K562 (cell line): ENCODE measurements around the gene KCND1. TPM values are rescaled to one million over a fixed set of nuclear protein-coding genes. Genes with fewer than 3 reads are reported as not detected.

Experiments used
- ETV1 ChIP-seq: fragments of 450-650 bp; conservative IDR thresholded peaks from 2 replicates; pipeline ENCODE4 v1.6.1; 2016; ENCODE audit warnings: missing genetic modification characterization, control low read depth, low read depth, missing compliant biosample characterization
- FOXA1 ChIP-seq: fragments of 450-650 bp; IDR thresholded peaks from 2 replicates; pipeline ENCODE4 v1.6.1; 2016; ENCODE audit warnings: mild to moderate bottlenecking, borderline replicate concordance
- GABPB1 ChIP-seq: sonication (generic); formaldehyde crosslinking; IDR thresholded peaks from 2 replicates; pipeline ENCODE4 v1.8.0; 2022; ENCODE audit warnings: mild to moderate bottlenecking, missing genetic modification reagents
- HEY1 ChIP-seq: fragments of 250-450 bp; sonication (Bioruptor Pico); IDR thresholded peaks from 2 replicates; pipeline ENCODE4 v1.5.0; 2020; ENCODE audit warnings: mild to moderate bottlenecking, moderate library complexity, borderline replicate concordance
- HNRNPUL1 ChIP-seq: fragments of 200-400 bp; formaldehyde crosslinking; IDR thresholded peaks from 2 replicates; pipeline ENCODE4 v1.6.1; 2017; ENCODE audit warnings: low read length
- KLF1 ChIP-seq: fragments of 450-650 bp; IDR thresholded peaks from 2 replicates; pipeline ENCODE4 v1.6.1; 2016; ENCODE audit warnings: missing genetic modification characterization, missing compliant biosample characterization
- MCM2 ChIP-seq: fragments of 450-650 bp; IDR thresholded peaks from 2 replicates; pipeline ENCODE4 v1.6.1; 2017; ENCODE audit warnings: low read depth, mild to moderate bottlenecking
- POLR2A ChIP-seq: fragments of 450-650 bp; conservative IDR thresholded peaks from 2 replicates; pipeline ENCODE4 v1.6.1; 2016
- polyA plus RNA-seq, 8 experiments: library from polyadenylated mRNA; depleted of rRNA in 4 of 8; stranded (reverse) in 5 of 8; unstranded in 3 of 8; fragments of >200 nt; fragmentation: Nextera tagmentation in 2 of 8; fragmentation: Illumina TruSeq in 1 of 8; extraction: Ambion mirVana in 2 of 8; extraction: Trizol in 1 of 8; gene quantifications; 2 replicates each; pipeline versions ENCODE4 v1.2.1 to v1.2.3, GENCODE V29; 2011 to 2014; ENCODE audit warnings: inconsistent platforms in 1 of 8, missing spikeins in 1 of 8
- total RNA-seq, 7 experiments: library from RNA; depleted of rRNA in 6 of 7; stranded (reverse); fragments of >200 nt in 6 of 7; fragmentation: Illumina TruSeq in 2 of 7; extraction: Trizol in 2 of 7; gene quantifications; 2 replicates each; pipeline versions ENCODE4 v1.2.1 to v1.2.3, GENCODE V29; 2011 to 2021; ENCODE audit warnings: low replicate concordance in 1 of 7
- TF ChIP-seq, protein P1 (sequence below), 2 experiments: fragments of 250-450 bp in 1 of 2; fragments of 450-650 bp in 1 of 2; sonication (Bioruptor Pico) in 1 of 2; IDR thresholded peaks; 2 replicates each; pipeline versions ENCODE4 v1.6.1 to v1.8.0; 2016 to 2021; ENCODE audit warnings: mild to moderate bottlenecking in 2 of 2, moderate library complexity in 2 of 2, missing compliant biosample characterization in 1 of 2, missing genetic modification characterization in 1 of 2
- TF ChIP-seq, protein P2 (sequence below): fragments of 250-450 bp; sonication (Bioruptor Pico); IDR thresholded peaks from 2 replicates; pipeline ENCODE4 v1.5.0; 2021; ENCODE audit warnings: mild to moderate bottlenecking, moderate library complexity
- TF ChIP-seq, protein P3 (sequence below): sonication (generic); formaldehyde crosslinking; IDR thresholded peaks from 2 replicates; pipeline ENCODE4 v1.8.1; 2023; ENCODE audit warnings: mild to moderate bottlenecking, missing genetic modification reagents
- TF ChIP-seq, protein P4 (sequence below), 2 experiments: fragments of 150-350 bp in 1 of 2; IDR thresholded peaks; 2 replicates each; pipeline ENCODE4 v1.6.1; 2012 to 2016; ENCODE audit warnings: low read depth in 2 of 2, low read length in 2 of 2, mild to moderate bottlenecking in 1 of 2, moderate library complexity in 1 of 2
- TF ChIP-seq, protein P5 (sequence below): fragments of 450-650 bp; formaldehyde crosslinking; IDR thresholded peaks from 2 replicates; pipeline ENCODE4 v1.4.0; 2020; ENCODE audit warnings: mild to moderate bottlenecking, moderate library complexity
- TF ChIP-seq, protein P6 (sequence below): fragments of 250-450 bp; sonication (Bioruptor Pico); IDR thresholded peaks from 2 replicates; pipeline ENCODE4 v1.8.0; 2022; ENCODE audit warnings: moderate library complexity, mild to moderate bottlenecking, inconsistent platforms

Gene KCND1
- total and polyA plus RNA-seq, 9 of the 15 experiments (the other 6 are each of a cell fraction or from before 2014, with no cell fraction given) = 0.06 to 0.83 (median 0.39) TPM; not detected in 1

DNA sequence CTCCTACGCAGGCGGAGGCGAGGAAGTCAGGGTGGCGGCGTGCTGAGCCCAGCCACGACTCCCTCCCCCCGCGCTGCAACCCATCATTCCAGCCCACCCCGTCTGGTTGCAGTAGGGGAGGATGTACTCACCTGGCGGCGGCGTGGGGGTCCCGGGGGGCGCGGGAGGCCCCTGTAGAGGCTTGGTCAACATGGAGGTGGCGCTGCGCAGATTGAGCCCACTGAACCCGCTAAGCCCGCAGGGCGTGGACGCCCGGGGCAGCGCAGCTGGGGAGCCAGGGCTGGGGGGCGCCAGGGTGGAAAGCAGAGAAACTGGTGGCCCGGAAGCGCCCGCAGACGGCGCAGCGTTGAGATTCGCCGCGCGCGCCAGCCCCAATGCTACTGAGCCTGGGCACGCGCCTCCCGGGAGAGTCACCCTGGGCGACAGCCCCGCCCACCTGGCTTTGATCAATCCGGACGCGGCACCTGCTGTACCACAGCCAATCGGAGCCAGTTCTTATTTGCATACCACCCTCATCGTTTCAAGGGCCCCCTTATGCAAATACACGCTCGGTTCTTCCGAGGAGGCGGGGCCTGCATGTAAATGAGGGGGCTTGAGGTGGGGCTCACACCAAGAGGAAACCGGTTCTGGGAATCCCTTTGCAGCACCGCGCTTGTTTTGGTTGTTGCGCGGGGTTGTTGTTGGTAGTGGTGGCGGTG lies 52.9 kb downstream of the KCND1 start, which contains the start of gene PIM2 (continued):
- TF ChIP-seq, protein P1, sequence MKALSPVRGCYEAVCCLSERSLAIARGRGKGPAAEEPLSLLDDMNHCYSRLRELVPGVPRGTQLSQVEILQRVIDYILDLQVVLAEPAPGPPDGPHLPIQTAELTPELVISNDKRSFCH (CRISPR knock-in tag; IDR thresholded peaks at IDR 0.05) = no peak
- TF ChIP-seq, protein P1 (tag; IDR thresholded peaks at IDR 0.05) = no peak
- no peak for TF ChIP-seq HEY1 (CRISPR knock-in tag)
- TF ChIP-seq, protein P2, sequence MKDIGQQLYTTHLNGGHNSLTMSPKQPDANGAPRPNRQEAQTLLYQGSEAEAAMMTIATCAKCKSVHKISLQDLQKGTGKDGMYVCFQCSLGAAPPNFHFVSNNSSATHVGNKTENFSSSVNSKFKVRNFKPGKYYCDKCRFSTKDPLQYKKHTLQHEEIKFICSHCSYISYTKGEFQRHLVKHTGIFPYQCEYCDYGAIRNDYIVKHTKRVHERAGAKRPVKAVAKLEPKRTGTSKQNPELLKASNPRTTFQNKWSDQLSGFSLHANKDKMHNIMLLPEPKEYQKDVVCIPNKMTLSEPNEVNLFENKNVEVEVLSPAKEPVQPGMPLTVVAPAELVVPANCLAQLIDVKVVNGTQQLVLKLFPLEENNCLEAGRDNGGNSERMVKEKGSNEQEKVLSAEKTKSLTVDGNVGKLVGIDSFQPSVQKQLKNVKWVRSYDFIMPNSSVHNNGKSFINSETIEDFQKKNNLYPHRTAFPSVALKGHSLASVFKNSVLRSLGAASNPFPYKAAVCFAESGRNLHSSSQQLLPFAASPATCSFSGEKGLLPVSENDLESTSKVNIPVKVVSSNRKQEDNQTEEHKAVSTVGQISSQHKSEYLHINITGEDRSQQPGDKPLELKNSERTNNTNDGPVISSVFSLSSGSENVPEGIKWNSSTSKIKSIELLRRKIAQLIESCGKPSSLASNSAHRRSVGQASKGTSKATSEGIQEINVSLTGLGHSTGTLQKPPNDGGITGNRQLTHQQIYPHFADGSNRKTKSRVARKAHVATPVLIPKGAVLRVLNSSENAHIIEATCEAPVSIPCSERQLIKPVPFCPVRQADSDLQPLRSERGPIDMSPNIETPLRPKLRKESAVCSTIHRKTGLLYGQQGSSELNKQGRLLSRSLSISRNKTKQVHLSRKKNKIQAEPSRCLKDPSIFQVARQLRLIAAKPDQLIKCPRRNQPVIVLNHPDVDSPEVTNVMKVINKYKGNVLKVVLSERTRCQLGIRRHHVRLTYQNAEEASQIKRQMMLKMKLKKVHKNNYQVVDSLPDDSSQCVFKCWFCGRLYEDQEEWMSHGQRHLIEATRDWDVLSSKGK = no peak
- 0 out of 2 replicates have a peak, but pooled peaks have one; percentile 34 for TF ChIP-seq GABPB1 (CRISPR knock-in tag)
- TF ChIP-seq, protein P3, sequence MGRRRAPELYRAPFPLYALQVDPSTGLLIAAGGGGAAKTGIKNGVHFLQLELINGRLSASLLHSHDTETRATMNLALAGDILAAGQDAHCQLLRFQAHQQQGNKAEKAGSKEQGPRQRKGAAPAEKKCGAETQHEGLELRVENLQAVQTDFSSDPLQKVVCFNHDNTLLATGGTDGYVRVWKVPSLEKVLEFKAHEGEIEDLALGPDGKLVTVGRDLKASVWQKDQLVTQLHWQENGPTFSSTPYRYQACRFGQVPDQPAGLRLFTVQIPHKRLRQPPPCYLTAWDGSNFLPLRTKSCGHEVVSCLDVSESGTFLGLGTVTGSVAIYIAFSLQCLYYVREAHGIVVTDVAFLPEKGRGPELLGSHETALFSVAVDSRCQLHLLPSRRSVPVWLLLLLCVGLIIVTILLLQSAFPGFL (CRISPR knock-in tag) = no peak
- TF ChIP-seq, protein P4, sequence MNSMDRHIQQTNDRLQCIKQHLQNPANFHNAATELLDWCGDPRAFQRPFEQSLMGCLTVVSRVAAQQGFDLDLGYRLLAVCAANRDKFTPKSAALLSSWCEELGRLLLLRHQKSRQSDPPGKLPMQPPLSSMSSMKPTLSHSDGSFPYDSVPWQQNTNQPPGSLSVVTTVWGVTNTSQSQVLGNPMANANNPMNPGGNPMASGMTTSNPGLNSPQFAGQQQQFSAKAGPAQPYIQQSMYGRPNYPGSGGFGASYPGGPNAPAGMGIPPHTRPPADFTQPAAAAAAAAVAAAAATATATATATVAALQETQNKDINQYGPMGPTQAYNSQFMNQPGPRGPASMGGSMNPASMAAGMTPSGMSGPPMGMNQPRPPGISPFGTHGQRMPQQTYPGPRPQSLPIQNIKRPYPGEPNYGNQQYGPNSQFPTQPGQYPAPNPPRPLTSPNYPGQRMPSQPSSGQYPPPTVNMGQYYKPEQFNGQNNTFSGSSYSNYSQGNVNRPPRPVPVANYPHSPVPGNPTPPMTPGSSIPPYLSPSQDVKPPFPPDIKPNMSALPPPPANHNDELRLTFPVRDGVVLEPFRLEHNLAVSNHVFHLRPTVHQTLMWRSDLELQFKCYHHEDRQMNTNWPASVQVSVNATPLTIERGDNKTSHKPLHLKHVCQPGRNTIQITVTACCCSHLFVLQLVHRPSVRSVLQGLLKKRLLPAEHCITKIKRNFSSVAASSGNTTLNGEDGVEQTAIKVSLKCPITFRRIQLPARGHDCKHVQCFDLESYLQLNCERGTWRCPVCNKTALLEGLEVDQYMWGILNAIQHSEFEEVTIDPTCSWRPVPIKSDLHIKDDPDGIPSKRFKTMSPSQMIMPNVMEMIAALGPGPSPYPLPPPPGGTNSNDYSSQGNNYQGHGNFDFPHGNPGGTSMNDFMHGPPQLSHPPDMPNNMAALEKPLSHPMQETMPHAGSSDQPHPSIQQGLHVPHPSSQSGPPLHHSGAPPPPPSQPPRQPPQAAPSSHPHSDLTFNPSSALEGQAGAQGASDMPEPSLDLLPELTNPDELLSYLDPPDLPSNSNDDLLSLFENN (IDR thresholded peaks at IDR 0.05; ENCODE audit: low read depth in 2 of 2, low read length in 2 of 2) = no peak
- peak; percentile 93 for TF ChIP-seq POLR2A
- TF ChIP-seq, protein P5, sequence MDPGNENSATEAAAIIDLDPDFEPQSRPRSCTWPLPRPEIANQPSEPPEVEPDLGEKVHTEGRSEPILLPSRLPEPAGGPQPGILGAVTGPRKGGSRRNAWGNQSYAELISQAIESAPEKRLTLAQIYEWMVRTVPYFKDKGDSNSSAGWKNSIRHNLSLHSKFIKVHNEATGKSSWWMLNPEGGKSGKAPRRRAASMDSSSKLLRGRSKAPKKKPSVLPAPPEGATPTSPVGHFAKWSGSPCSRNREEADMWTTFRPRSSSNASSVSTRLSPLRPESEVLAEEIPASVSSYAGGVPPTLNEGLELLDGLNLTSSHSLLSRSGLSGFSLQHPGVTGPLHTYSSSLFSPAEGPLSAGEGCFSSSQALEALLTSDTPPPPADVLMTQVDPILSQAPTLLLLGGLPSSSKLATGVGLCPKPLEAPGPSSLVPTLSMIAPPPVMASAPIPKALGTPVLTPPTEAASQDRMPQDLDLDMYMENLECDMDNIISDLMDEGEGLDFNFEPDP (CRISPR knock-in tag) = no peak
- TF ChIP-seq FOXA1 = no peak
- TF ChIP-seq MCM2 = no peak
- 0 out of 2 replicates have a peak, but pooled peaks have one; percentile 14 for TF ChIP-seq ETV1 (tag)
- no peak for TF ChIP-seq HNRNPUL1
- TF ChIP-seq KLF1 (tag) = no peak
- TF ChIP-seq, protein P6, sequence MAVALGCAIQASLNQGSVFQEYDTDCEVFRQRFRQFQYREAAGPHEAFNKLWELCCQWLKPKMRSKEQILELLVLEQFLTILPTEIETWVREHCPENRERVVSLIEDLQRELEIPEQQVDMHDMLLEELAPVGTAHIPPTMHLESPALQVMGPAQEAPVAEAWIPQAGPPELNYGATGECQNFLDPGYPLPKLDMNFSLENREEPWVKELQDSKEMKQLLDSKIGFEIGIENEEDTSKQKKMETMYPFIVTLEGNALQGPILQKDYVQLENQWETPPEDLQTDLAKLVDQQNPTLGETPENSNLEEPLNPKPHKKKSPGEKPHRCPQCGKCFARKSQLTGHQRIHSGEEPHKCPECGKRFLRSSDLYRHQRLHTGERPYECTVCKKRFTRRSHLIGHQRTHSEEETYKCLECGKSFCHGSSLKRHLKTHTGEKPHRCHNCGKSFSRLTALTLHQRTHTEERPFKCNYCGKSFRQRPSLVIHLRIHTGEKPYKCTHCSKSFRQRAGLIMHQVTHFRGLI = no peak
